Measurements from ENCODE around the gene LPP. TPM values are rescaled to one million over a fixed set of nuclear protein-coding genes. Genes with fewer than 3 reads are reported as not detected.
A peak's percentile ranks its signal among the peaks of the same experiment; 100 is the strongest.

LPP gene
- total RNA-seq, 2 donors from 2014 or later: 1,568 to 1,607 TPM

GRCh38 chr3:188577539-188577938 is 423.6 kb downstream of the LPP start:
- H3K9me3 ChIP-seq: no peaks in the 10 kb centered on the region
- H3K36me3 ChIP-seq: no peaks in the 10 kb centered on the region
- H3K27me3 ChIP-seq (replicated peaks; ENCODE audit: insufficient read depth): no peaks in the 10 kb centered on the region
- peak overlapping the region; percentile 77 to 79 for H3K27ac ChIP-seq
- peaks cover 56 to 88% of the 10 kb centered on the region in 2 donors for H3K4me1 ChIP-seq (ENCODE audit: control insufficient read depth in 1 of 2, low read depth in 2 of 2)
- no peak for TF ChIP-seq CTCF (IDR thresholded peaks at IDR 0.05)
- H3K4me3 ChIP-seq: no peak overlapping the region
- ATAC-seq (ENCODE audit: insufficient number of reproducible peaks, low FRiP score, low read depth): no peak
- DNase-seq (ENCODE audit: low spot score): no peak

- Histone ChIP-seq H3K9me3 (no peaks in the 10 kb centered on the region), H3K27me3 (replicated peaks; ENCODE audit: insufficient read depth) (no peaks in the 10 kb centered on the region), H3K36me3 (no peaks in the 10 kb centered on the region), H3K27ac (peak overlapping the region; percentile 77 to 79), H3K4me3 (peak overlapping the region; percentile 18), H3K4me1 (ENCODE audit: control insufficient read depth in 1 of 2, low read depth in 2 of 2) (peaks cover 64 to 91% of the 10 kb centered on the region in 2 donors)
- DNase-seq (ENCODE audit: low spot score) (peak; percentile 68), ATAC-seq (ENCODE audit: insufficient number of reproducible peaks, low FRiP score, low read depth) (peak; percentile 83)
- TF ChIP-seq CTCF (IDR thresholded peaks at IDR 0.05): no peak
Observed at GRCh38 chr3:188578576-188579363, 424.8 kb downstream of the LPP start.

- Histone ChIP-seq H3K27ac (peak overlapping the region; percentile 77 to 79), H3K27me3 (replicated peaks; ENCODE audit: insufficient read depth) (no peaks in the 10 kb centered on the region), H3K36me3 (no peaks in the 10 kb centered on the region), H3K4me1 (ENCODE audit: control insufficient read depth in 1 of 2, low read depth in 2 of 2) (peaks cover 68 to 94% of the 10 kb centered on the region in 2 donors), H3K9me3 (no peaks in the 10 kb centered on the region), H3K4me3 (no peak overlapping the region)
- ATAC-seq (ENCODE audit: insufficient number of reproducible peaks, low FRiP score, low read depth) (no peak), DNase-seq (ENCODE audit: low spot score) (no peak)
- TF ChIP-seq CTCF (IDR thresholded peaks at IDR 0.05): no peak
Observed at GRCh38 chr3:188580223-188580622, 426.3 kb downstream of the LPP start.

GRCh38 chr3:188580659-188581058 is 426.7 kb downstream of the LPP start:
- peaks cover 68 to 94% of the 10 kb centered on the region in 2 donors for H3K4me1 ChIP-seq (ENCODE audit: control insufficient read depth in 1 of 2, low read depth in 2 of 2)
- no peaks in the 10 kb centered on the region for H3K36me3 ChIP-seq
- H3K27me3 ChIP-seq (replicated peaks; ENCODE audit: insufficient read depth): no peaks in the 10 kb centered on the region
- peak overlapping the region; percentile 77 to 79 for H3K27ac ChIP-seq
- DNase-seq (ENCODE audit: low spot score) (no peak), ATAC-seq (ENCODE audit: insufficient number of reproducible peaks, low FRiP score, low read depth) (no peak)
- TF ChIP-seq CTCF (IDR thresholded peaks at IDR 0.05): no peak
- no peak overlapping the region for H3K4me3 ChIP-seq
- no peaks in the 10 kb centered on the region for H3K9me3 ChIP-seq

- Histone ChIP-seq H3K27me3 (replicated peaks; ENCODE audit: insufficient read depth) (no peaks in the 10 kb centered on the region), H3K4me3 (no peak overlapping the region), H3K9me3 (no peaks in the 10 kb centered on the region), H3K27ac (peak overlapping the region; percentile 77 to 79), H3K4me1 (ENCODE audit: control insufficient read depth in 1 of 2, low read depth in 2 of 2) (peaks cover 70 to 94% of the 10 kb centered on the region in 2 donors), H3K36me3 (no peaks in the 10 kb centered on the region)
- TF ChIP-seq CTCF (IDR thresholded peaks at IDR 0.05): no peak
- no peak for ATAC-seq (ENCODE audit: insufficient number of reproducible peaks, low FRiP score, low read depth)
- DNase-seq (ENCODE audit: low spot score): no peak
Observed at GRCh38 chr3:188581365-188581764, 427.4 kb downstream of the LPP start.
